ENCODE measurements around the gene SMIM41.

- TF ChIP-seq REST (IDR thresholded peaks at IDR 0.05; ENCODE audit: borderline replicate concordance), result no peak
- no peak for TF ChIP-seq CTCF (IDR thresholded peaks at IDR 0.05; ENCODE audit: poor library complexity, severe bottlenecking)
- TF ChIP-seq TAF1 (IDR thresholded peaks at IDR 0.05; ENCODE audit: low read depth), result no peak
- TF ChIP-seq POLR2AphosphoS5 (IDR thresholded peaks at IDR 0.05), result no peak
Observed at GRCh38 chr12:52141306-52141705, 61.8 kb downstream of the SMIM41 start.
